OCI-LY1 (cell line): ENCODE results near the gene OSBPL6.

ENCODE experiments used
- CTCF ChIP-seq: fragments of 200-600 bp; sonication (generic), shearing (Covaris generic); IDR thresholded peaks from 2 replicates; pipeline ENCODE4 v1.5.1; 2017; ENCODE audit warnings: mild to moderate bottlenecking, antibody characterized with exemption, low read length, moderate library complexity, mixed read lengths
- EZH2 ChIP-seq: fragments of 200-600 bp; sonication (generic), shearing (Covaris generic); IDR thresholded peaks from 2 replicates; pipeline ENCODE4 v1.8.0; 2017; ENCODE audit warnings: borderline replicate concordance, mixed run types, mild to moderate bottlenecking, antibody characterized with exemption, low read length, moderate library complexity, mixed read lengths

GRCh38 chr2:178199334-178199733 lies 5.0 kb downstream of the OSBPL6 start:
- TF ChIP-seq EZH2 (no peak), CTCF (no peak)
